Caco-2 (cell line): ENCODE measurements around the gene GRK1. TPM values are rescaled to one million over a fixed set of nuclear protein-coding genes. Genes with fewer than 3 reads are reported as not detected.

Experiments used
- BruUV-seq: library from RNA; stranded (reverse); fragments of 400-500 nt; replicated peaks from 2 replicates; lab custom pipeline; 2021; lab: Mats Ljungman, UMichigan
- CTCF ChIA-PET: fragments of 300-600 bp; sonication (Branson Sonifier 250); formaldehyde crosslinking; loops from one replicate; lab custom pipeline; 2022; ENCODE audit warnings: antibody characterized with exemption; lab: Charles Lee
- POLR2A ChIA-PET: fragments of 300-600 bp; sonication (Branson Sonifier 250); formaldehyde crosslinking; loops from one replicate; lab custom pipeline; 2022; ENCODE audit warnings: antibody characterized with exemption; lab: Charles Lee
- DNase-seq, 2 experiments: peaks; one replicate each; pipeline versions ENCODE4 v3.0.0 to v3.0.0-alpha.2; 2020 to 2022
- H3K27me3 ChIP-seq: replicated peaks from 2 replicates; pipeline ENCODE4 v1.6.0; 2011; ENCODE audit warnings: low read length; ENCODE audit not compliant: control insufficient read depth, insufficient read depth
- H3K36me3 ChIP-seq: 2 replicates; pipeline ENCODE4 v1.5.1; 2011; ENCODE audit warnings: low read length; ENCODE audit not compliant: control insufficient read depth, insufficient read depth
- H3K4me1 ChIP-seq: fragments of 250-450 bp; sonication (Bioruptor Pico); 2 replicates; pipeline ENCODE4 v1.5.1; 2020; ENCODE audit warnings: mild to moderate bottlenecking
- H3K4me3 ChIP-seq: 2 replicates; pipeline ENCODE4 v1.5.1; 2011; ENCODE audit warnings: low read depth, mild to moderate bottlenecking, control low read depth, low read length
- H3K9me3 ChIP-seq: fragments of 250-450 bp; sonication (Bioruptor Pico); 2 replicates; pipeline ENCODE4 v1.5.1; 2020; ENCODE audit warnings: mild to moderate bottlenecking, moderate library complexity
- H3K27ac Mint-ChIP-seq: one replicate; pipeline ENCODE4 v1.8.0; 2022; ENCODE audit warnings: mixed read lengths; ENCODE audit not compliant: unreplicated experiment
- H3K27me3 Mint-ChIP-seq: one replicate; pipeline ENCODE4 v1.8.0; 2022; ENCODE audit warnings: mixed read lengths; ENCODE audit not compliant: insufficient read depth, unreplicated experiment
- H3K36me3 Mint-ChIP-seq: one replicate; pipeline ENCODE4 v1.8.0; 2022; ENCODE audit warnings: mild to moderate bottlenecking, mixed read lengths; ENCODE audit not compliant: insufficient read depth, unreplicated experiment
- H3K4me1 Mint-ChIP-seq: one replicate; pipeline ENCODE4 v1.8.0; 2022; ENCODE audit warnings: low read depth, mixed read lengths; ENCODE audit not compliant: unreplicated experiment
- H3K4me3 Mint-ChIP-seq: one replicate; pipeline ENCODE4 v1.8.0; 2022; ENCODE audit warnings: mild to moderate bottlenecking, moderate library complexity, mixed read lengths; ENCODE audit not compliant: unreplicated experiment
- H3K9me3 Mint-ChIP-seq: one replicate; pipeline ENCODE4 v1.8.0; 2022; ENCODE audit warnings: mixed read lengths; ENCODE audit not compliant: unreplicated experiment
- intact Hi-C: fragments of 100-400 bp; cut with micrococcal nuclease; formaldehyde crosslinking; loops from one replicate; pipeline ENCODE4 v1.10.0; 2022; ENCODE audit not compliant: unreplicated experiment
- total RNA-seq: library from RNA; stranded (reverse); gene quantifications from 2 replicates; pipeline ENCODE4 v1.2.3, GENCODE V29; 2022
- TF ChIP-seq, protein P1 (sequence below), 2 experiments: fragments of 200-600 bp in 1 of 2; IDR thresholded peaks; 1 replicate in 1 of 2; 2 replicates in 1 of 2; pipeline versions ENCODE4 v1.5.1 to v1.8.0; 2011 to 2022; ENCODE audit warnings: antibody characterized with exemption in 1 of 2, control low read depth in 1 of 2, inconsistent platforms in 1 of 2, low read depth in 1 of 2, low read length in 1 of 2, mild to moderate bottlenecking in 1 of 2, moderate library complexity in 1 of 2; ENCODE audit not compliant: insufficient read depth in 1 of 2, severe bottlenecking in 1 of 2, unreplicated experiment in 1 of 2

GRK1 gene
- total RNA-seq, 1 experiment from 2014 or later = not detected

DNA sequence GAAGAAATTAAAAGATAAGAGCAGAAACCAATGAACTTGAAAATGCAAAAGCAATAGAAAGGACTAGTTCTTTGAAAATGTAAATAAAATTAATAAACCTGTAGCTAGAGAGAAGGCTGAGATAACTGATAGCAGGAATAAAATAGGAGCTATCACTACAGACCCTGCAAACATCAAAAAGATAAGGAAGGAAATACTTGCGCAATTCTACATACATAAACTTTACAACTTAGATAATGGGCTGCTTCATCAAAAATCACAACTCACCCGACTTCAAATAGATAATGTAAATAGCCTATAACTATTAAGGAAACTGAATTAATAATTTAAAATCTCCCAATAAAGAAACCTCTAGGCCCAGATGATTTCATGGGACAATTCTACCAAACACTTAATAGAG is 5.5 kb upstream of the GRK1 start:
- Mint-ChIP-seq H3K27ac (no peak overlapping the region), H3K9me3 (peaks cover 17% of the 10 kb centered on the region), H3K4me1 (peaks cover 13% of the 10 kb centered on the region), H3K36me3 (no peaks in the 10 kb centered on the region), H3K4me3 (no peak overlapping the region), H3K27me3 (no peaks in the 10 kb centered on the region)
- DNase-seq = no peak
- TF ChIP-seq, protein P1, sequence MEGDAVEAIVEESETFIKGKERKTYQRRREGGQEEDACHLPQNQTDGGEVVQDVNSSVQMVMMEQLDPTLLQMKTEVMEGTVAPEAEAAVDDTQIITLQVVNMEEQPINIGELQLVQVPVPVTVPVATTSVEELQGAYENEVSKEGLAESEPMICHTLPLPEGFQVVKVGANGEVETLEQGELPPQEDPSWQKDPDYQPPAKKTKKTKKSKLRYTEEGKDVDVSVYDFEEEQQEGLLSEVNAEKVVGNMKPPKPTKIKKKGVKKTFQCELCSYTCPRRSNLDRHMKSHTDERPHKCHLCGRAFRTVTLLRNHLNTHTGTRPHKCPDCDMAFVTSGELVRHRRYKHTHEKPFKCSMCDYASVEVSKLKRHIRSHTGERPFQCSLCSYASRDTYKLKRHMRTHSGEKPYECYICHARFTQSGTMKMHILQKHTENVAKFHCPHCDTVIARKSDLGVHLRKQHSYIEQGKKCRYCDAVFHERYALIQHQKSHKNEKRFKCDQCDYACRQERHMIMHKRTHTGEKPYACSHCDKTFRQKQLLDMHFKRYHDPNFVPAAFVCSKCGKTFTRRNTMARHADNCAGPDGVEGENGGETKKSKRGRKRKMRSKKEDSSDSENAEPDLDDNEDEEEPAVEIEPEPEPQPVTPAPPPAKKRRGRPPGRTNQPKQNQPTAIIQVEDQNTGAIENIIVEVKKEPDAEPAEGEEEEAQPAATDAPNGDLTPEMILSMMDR (IDR thresholded peaks at IDR 0.05; ENCODE audit: insufficient read depth in 1 of 2, low read depth in 1 of 2, low read length in 1 of 2, severe bottlenecking in 1 of 2, unreplicated experiment in 1 of 2) = no peak
- Histone ChIP-seq H3K4me3 (no peak overlapping the region), H3K27me3 (no peaks in the 10 kb centered on the region), H3K9me3 (peaks cover 10% of the 10 kb centered on the region; the same call in 1 of the 2 replicates), H3K4me1 (no peaks in the 10 kb centered on the region), H3K36me3 (no peaks in the 10 kb centered on the region)
- ChIA-PET CTCF (no interaction called here), POLR2A (no interaction called here)
- intact Hi-C loops = no loop called here
- BruUV-seq = no TSS peak

DNA sequence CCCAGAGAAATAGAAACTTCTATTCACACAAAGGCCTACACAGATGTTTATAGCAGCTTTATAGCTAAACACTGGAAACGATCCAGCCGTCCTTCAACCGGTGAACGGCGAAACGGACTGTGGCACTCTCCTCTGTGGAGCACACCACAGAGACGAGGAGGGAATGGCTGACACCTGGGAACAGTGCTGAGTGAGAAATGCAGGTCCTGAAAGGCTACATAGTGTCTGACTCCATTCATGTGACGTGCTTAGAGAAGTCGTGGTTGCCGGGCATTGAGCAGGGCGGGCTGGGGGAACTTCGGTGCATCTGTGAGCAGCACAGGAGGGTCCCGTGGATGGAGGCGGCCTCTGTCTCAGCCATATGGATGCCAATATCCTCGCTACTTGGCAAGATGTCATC is 3.1 kb upstream of the GRK1 start:
- H3K36me3 Mint-ChIP-seq = no peaks in the 10 kb centered on the region
- CTCF ChIA-PET = no interaction called here
- H3K27me3 Mint-ChIP-seq = no peaks in the 10 kb centered on the region
- H3K4me1 Mint-ChIP-seq = peaks cover 13% of the 10 kb centered on the region
- no peaks in the 10 kb centered on the region for H3K36me3 ChIP-seq
- H3K4me1 ChIP-seq = no peaks in the 10 kb centered on the region
- H3K9me3 ChIP-seq = peaks cover 10% of the 10 kb centered on the region; the same call in 1 of the 2 replicates
- H3K27ac Mint-ChIP-seq = no peak overlapping the region
- H3K27me3 ChIP-seq = no peaks in the 10 kb centered on the region
- peaks cover 17% of the 10 kb centered on the region for H3K9me3 Mint-ChIP-seq
- POLR2A ChIA-PET = no interaction called here
- TF ChIP-seq, protein P1 (IDR thresholded peaks at IDR 0.05; ENCODE audit: insufficient read depth in 1 of 2, low read depth in 1 of 2, low read length in 1 of 2, severe bottlenecking in 1 of 2, unreplicated experiment in 1 of 2) = no peak
- intact Hi-C loops = no loop called here
- no TSS peak for BruUV-seq
- DNase-seq = peak in 1 of 2 experiments; percentile 16
- no peak overlapping the region for H3K4me3 ChIP-seq
- no peak overlapping the region for H3K4me3 Mint-ChIP-seq

DNA sequence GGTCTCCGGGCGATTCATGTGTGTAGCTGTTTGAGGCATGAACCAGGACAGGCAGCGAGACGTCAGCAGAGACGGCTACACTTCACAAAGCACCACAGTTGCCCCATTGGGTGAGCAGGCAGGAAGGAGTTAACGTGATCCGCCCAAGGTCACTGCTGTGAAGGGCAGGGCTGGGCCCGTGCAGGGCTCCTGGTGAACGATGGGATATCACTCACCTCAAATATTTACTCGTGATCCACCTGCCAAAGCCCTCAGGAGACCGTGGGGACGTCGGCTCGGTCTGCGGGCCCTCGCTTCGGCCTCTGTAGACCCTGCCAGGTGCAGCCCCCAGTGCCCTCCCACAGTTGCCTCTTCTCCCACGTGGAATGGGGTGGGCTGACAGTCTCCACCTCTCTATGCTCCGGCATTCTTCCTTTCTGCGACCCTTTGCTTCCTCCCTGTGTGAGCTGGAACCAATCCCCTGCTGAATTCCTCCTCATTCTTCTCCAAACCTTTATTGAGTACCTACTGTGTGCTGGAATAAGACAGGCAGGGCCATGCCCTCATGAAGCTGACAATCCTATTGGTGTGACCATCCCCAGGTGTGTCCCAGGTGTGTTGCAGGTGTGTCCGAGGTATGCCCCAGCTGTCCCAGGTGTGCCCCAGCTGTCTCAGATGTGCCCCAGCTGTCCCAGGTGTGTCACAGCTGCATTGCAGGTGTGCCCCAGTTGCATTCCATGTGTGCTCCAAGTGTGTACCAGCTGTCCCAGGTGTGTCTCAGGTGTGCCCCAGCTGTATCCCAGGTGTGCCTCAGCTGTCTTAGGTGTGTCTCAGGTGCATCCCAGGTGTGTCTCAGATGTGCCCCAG is 2.0 kb upstream of the GRK1 start:
- H3K36me3 ChIP-seq = no peaks in the 10 kb centered on the region
- ChIA-PET CTCF (no interaction called here), POLR2A (no interaction called here)
- peaks cover 13% of the 10 kb centered on the region for H3K4me1 Mint-ChIP-seq
- H3K4me3 ChIP-seq = no peak overlapping the region
- H3K36me3 Mint-ChIP-seq = no peaks in the 10 kb centered on the region
- intact Hi-C loops = no loop called here
- DNase-seq = peak in 1 of 2 experiments; percentile 32
- peaks cover 17% of the 10 kb centered on the region for H3K9me3 Mint-ChIP-seq
- TF ChIP-seq, protein P1 (IDR thresholded peaks at IDR 0.05; ENCODE audit: insufficient read depth in 1 of 2, low read depth in 1 of 2, low read length in 1 of 2, severe bottlenecking in 1 of 2, unreplicated experiment in 1 of 2) = no peak
- no peaks in the 10 kb centered on the region for H3K4me1 ChIP-seq
- H3K27me3 Mint-ChIP-seq = no peaks in the 10 kb centered on the region
- no TSS peak for BruUV-seq
- H3K27me3 ChIP-seq = no peaks in the 10 kb centered on the region
- peaks cover 10% of the 10 kb centered on the region; the same call in 1 of the 2 replicates for H3K9me3 ChIP-seq
- H3K27ac Mint-ChIP-seq = no peak overlapping the region
- no peak overlapping the region for H3K4me3 Mint-ChIP-seq
